PC-9 (cell line): Measurements from ENCODE around the gene MC2R. TPM values are rescaled to one million over a fixed set of nuclear protein-coding genes. Genes with fewer than 3 reads are reported as not detected.

Experiments used
- BruUV-seq: library from RNA; stranded (reverse); fragments of 400-500 nt; replicated peaks from 2 replicates; lab custom pipeline; 2021; lab: Mats Ljungman, UMichigan
- CTCF ChIA-PET: fragments of 300-600 bp; sonication (Branson Sonifier 250); formaldehyde crosslinking; loops from one replicate; lab custom pipeline; 2022; ENCODE audit warnings: antibody characterized with exemption; lab: Charles Lee
- POLR2A ChIA-PET: fragments of 300-600 bp; sonication (Branson Sonifier 250); formaldehyde crosslinking; loops from one replicate; lab custom pipeline; 2022; ENCODE audit warnings: antibody characterized with exemption; ENCODE audit not compliant: unreplicated experiment; lab: Charles Lee
- DNase-seq, 2 experiments: peaks; one replicate each; pipeline versions ENCODE4 v3.0.0 to v3.0.0-alpha.2; 2015 to 2022; ENCODE audit warnings: mixed read lengths in 1 of 2
- H2AFZ ChIP-seq: fragments of 200-600 bp; sonication (generic); 2 replicates; pipeline ENCODE4 v1.8.1; 2017; ENCODE audit warnings: antibody characterized with exemption
- H3F3A ChIP-seq: fragments of 200-600 bp; sonication (generic); 2 replicates; pipeline ENCODE4 v1.8.1; 2017; ENCODE audit warnings: antibody characterized with exemption, mild to moderate bottlenecking, low read depth; ENCODE audit not compliant: insufficient read depth
- H3K27ac ChIP-seq: fragments of 200-600 bp; sonication (generic); 2 replicates; pipeline ENCODE4 v1.6.1; 2016; ENCODE audit warnings: mixed run types
- H3K27me3 ChIP-seq: fragments of 200-600 bp; sonication (generic); 2 replicates; pipeline ENCODE4 v1.6.1; 2016; ENCODE audit warnings: low read depth, mixed run types; ENCODE audit not compliant: insufficient read depth
- H3K36me3 ChIP-seq: fragments of 200-600 bp; sonication (generic); 2 replicates; pipeline ENCODE4 v1.6.1; 2016; ENCODE audit warnings: low read depth, mixed run types
- H3K4me1 ChIP-seq: fragments of 200-600 bp; sonication (generic); replicated peaks from 2 replicates; pipeline ENCODE4 v1.6.1; 2016; ENCODE audit warnings: mixed run types; ENCODE audit not compliant: insufficient read depth
- H3K4me2 ChIP-seq: fragments of 200-600 bp; sonication (generic); 2 replicates; pipeline ENCODE4 v1.6.1; 2017; ENCODE audit warnings: mixed run types
- H3K4me3 ChIP-seq: fragments of 200-600 bp; sonication (generic); 2 replicates; pipeline ENCODE4 v1.6.1; 2016; ENCODE audit warnings: mixed run types
- H3K79me2 ChIP-seq: fragments of 200-600 bp; sonication (generic); 2 replicates; pipeline ENCODE4 v1.6.1; 2017; ENCODE audit warnings: low read depth, mixed run types
- H3K9me2 ChIP-seq: fragments of 200-600 bp; sonication (generic); 2 replicates; pipeline ENCODE4 v1.8.1; 2017; ENCODE audit warnings: mild to moderate bottlenecking; ENCODE audit not compliant: insufficient read depth
- H3K9me3 ChIP-seq: fragments of 200-600 bp; sonication (generic); 2 replicates; pipeline ENCODE4 v1.8.1; 2016; ENCODE audit warnings: low read depth; ENCODE audit not compliant: insufficient read depth
- H4K20me1 ChIP-seq: fragments of 200-600 bp; sonication (generic); 2 replicates; pipeline ENCODE4 v1.8.1; 2017; ENCODE audit not compliant: insufficient read depth
- EZH2 ChIP-seq: fragments of 200-600 bp; sonication (generic); IDR thresholded peaks from 2 replicates; pipeline ENCODE4 v1.8.0; 2017; ENCODE audit warnings: antibody characterized with exemption, low read depth
- intact Hi-C: fragments of 100-400 bp; cut with micrococcal nuclease; formaldehyde crosslinking; loops from one replicate; pipeline ENCODE4 v1.10.0; 2022; ENCODE audit not compliant: unreplicated experiment
- total RNA-seq: library from RNA; stranded (reverse); gene quantifications from 2 replicates; pipeline ENCODE4 v1.2.3, GENCODE V29; 2021
- TF ChIP-seq, protein P1 (sequence below): fragments of 200-600 bp; sonication (generic); conservative IDR thresholded peaks from 2 replicates; pipeline ENCODE4 v1.6.1; 2017; ENCODE audit warnings: mixed run types, antibody characterized with exemption, mild to moderate bottlenecking, moderate library complexity

The MC2R gene
- total RNA-seq, 1 experiment from 2014 or later, result not detected

DNA sequence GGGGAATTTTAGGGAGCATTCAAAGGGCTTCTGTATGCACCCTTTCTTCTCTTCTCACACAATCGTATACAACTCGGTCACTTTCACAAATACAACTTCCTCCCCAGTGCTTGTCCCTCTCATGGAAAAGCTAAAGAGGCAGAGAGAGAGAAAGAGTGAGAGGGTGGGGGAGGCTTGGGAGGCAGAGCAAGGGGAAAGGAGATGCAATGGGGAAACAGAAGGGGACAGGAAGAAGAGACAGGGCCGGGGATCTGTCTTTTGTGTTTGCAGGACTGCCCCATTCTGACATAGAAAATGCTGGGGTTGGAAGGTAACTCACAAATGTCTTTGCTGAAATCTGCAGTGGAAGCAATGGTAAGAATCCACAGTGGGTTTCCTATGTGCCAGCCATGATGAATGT lies 2.1 kb upstream of the MC2R start:
- Histone ChIP-seq H2AFZ (no peak overlapping the region), H3F3A (no peaks in the 10 kb centered on the region), H4K20me1 (no peaks in the 10 kb centered on the region), H3K4me3 (no peak overlapping the region), H3K79me2 (no peaks in the 10 kb centered on the region), H3K9me2 (no peaks in the 10 kb centered on the region), H3K9me3 (no peaks in the 10 kb centered on the region), H3K27me3 (peaks cover 98% of the 10 kb centered on the region), H3K4me1 (no peaks in the 10 kb centered on the region), H3K4me2 (no peak overlapping the region), H3K36me3 (no peaks in the 10 kb centered on the region), H3K27ac (no peak overlapping the region)
- intact Hi-C loops, result no loop called here
- no TSS peak for BruUV-seq
- ChIA-PET CTCF (no interaction called here), POLR2A (no interaction called here)
- no peak for DNase-seq
- no peak for TF ChIP-seq EZH2
- TF ChIP-seq, protein P1, sequence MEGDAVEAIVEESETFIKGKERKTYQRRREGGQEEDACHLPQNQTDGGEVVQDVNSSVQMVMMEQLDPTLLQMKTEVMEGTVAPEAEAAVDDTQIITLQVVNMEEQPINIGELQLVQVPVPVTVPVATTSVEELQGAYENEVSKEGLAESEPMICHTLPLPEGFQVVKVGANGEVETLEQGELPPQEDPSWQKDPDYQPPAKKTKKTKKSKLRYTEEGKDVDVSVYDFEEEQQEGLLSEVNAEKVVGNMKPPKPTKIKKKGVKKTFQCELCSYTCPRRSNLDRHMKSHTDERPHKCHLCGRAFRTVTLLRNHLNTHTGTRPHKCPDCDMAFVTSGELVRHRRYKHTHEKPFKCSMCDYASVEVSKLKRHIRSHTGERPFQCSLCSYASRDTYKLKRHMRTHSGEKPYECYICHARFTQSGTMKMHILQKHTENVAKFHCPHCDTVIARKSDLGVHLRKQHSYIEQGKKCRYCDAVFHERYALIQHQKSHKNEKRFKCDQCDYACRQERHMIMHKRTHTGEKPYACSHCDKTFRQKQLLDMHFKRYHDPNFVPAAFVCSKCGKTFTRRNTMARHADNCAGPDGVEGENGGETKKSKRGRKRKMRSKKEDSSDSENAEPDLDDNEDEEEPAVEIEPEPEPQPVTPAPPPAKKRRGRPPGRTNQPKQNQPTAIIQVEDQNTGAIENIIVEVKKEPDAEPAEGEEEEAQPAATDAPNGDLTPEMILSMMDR, result no peak

DNA sequence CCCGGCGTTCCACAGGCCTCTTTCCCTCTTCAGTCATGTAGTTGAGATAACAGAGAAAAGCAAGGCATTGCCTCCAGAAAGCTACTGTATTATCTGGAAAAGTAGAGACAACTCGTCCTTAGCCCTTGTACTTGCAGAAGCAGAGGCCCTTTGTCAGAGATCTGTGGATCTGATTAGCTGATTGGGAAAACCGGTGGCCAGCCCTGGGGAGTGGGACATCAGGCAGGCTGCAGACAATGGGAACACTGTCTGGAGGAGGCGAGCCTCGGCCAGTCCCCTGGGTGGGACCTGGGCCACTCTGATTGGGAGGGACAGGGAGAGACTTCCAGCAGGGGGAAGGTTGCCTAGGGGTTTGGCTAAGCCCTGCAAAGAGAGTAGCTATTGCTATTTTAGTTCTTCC lies 1.2 kb upstream of the MC2R start:
- no peaks in the 10 kb centered on the region for H3K9me3 ChIP-seq
- peaks cover 98% of the 10 kb centered on the region for H3K27me3 ChIP-seq
- intact Hi-C loops, result no loop called here
- H3K79me2 ChIP-seq, result no peaks in the 10 kb centered on the region
- DNase-seq, result no peak
- no peaks in the 10 kb centered on the region for H3K4me1 ChIP-seq
- H2AFZ ChIP-seq, result no peak overlapping the region
- H3K9me2 ChIP-seq, result no peaks in the 10 kb centered on the region
- no peak overlapping the region for H3K4me2 ChIP-seq
- no peak overlapping the region for H3K4me3 ChIP-seq
- H4K20me1 ChIP-seq, result no peaks in the 10 kb centered on the region
- TF ChIP-seq, protein P1, result no peak
- TF ChIP-seq EZH2, result no peak
- ChIA-PET POLR2A (no interaction called here), CTCF (no interaction called here)
- BruUV-seq, result no TSS peak
- no peak overlapping the region for H3K27ac ChIP-seq
- no peaks in the 10 kb centered on the region for H3K36me3 ChIP-seq
- no peaks in the 10 kb centered on the region for H3F3A ChIP-seq

DNA sequence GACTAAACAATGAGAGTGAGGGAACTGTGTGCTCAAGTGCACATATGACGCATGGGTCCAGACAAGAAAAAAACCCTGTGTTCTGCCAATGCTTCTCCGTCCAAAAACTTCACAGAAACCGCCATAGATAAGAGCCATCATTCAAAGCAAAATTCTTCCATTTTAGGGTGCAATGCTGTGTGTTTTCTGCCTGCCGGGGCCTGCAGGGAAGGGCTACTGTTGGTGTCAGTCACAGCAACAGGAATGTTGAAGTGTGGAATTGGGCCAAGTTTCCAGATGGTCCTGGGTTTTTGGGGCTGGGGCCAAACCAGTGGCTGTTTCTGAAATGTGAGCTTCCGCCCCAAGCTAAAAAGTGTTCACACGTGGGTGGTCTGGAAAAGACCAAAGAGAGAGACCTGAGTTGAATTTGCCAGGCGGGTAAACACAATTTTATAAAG lies 677 bp upstream of the MC2R start:
- Histone ChIP-seq H4K20me1 (no peaks in the 10 kb centered on the region), H3K36me3 (no peaks in the 10 kb centered on the region), H3K27me3 (peaks cover 98% of the 10 kb centered on the region), H3F3A (no peaks in the 10 kb centered on the region), H2AFZ (no peak overlapping the region), H3K4me2 (no peak overlapping the region), H3K4me3 (no peak overlapping the region), H3K27ac (no peak overlapping the region), H3K79me2 (no peaks in the 10 kb centered on the region), H3K4me1 (no peaks in the 10 kb centered on the region), H3K9me3 (no peaks in the 10 kb centered on the region), H3K9me2 (no peaks in the 10 kb centered on the region)
- ChIA-PET CTCF (no interaction called here), POLR2A (no interaction called here)
- DNase-seq, result no peak
- TF ChIP-seq, protein P1, result no peak
- TF ChIP-seq EZH2, result no peak
- intact Hi-C loops, result no loop called here
- no TSS peak for BruUV-seq
